ENCODE data around the gene NRG3.

The NRG3 gene

GRCh38 chr10:82284180-82284579 lies 409.2 kb downstream of the NRG3 start:
- no peaks in the 10 kb centered on the region for H3K36me3 ChIP-seq (ENCODE audit: control insufficient read depth in 1 of 2, insufficient read depth in 2 of 2, low read length in 2 of 2)
- no peaks in the 10 kb centered on the region for H3K9me3 ChIP-seq (ENCODE audit: control insufficient read depth in 1 of 2, low read length in 2 of 2)
- no peak overlapping the region for H3K27ac ChIP-seq (ENCODE audit: low read length)
- no peaks in the 10 kb centered on the region for H3K27me3 ChIP-seq (ENCODE audit: low read depth, low read length)
- H3K4me3 ChIP-seq (ENCODE audit: low read depth in 1 of 2, low read length in 2 of 2) = no peak overlapping the region
- no peaks in the 10 kb centered on the region for H3K4me1 ChIP-seq (ENCODE audit: control insufficient read depth in 1 of 2, insufficient read depth in 2 of 2, low read length in 2 of 2)

- Histone ChIP-seq H3K9me3 (ENCODE audit: control insufficient read depth in 1 of 2, low read length in 2 of 2) (no peaks in the 10 kb centered on the region), H3K27ac (ENCODE audit: low read length) (no peak overlapping the region), H3K4me1 (ENCODE audit: control insufficient read depth in 1 of 2, insufficient read depth in 2 of 2, low read length in 2 of 2) (no peaks in the 10 kb centered on the region), H3K27me3 (ENCODE audit: low read depth, low read length) (no peaks in the 10 kb centered on the region), H3K36me3 (ENCODE audit: control insufficient read depth in 1 of 2, insufficient read depth in 2 of 2, low read length in 2 of 2) (no peaks in the 10 kb centered on the region), H3K4me3 (ENCODE audit: low read depth in 1 of 2, low read length in 2 of 2) (no peak overlapping the region)
Observed at GRCh38 chr10:82288461-82288881, 413.5 kb downstream of the NRG3 start.

- no peaks in the 10 kb centered on the region for H3K4me1 ChIP-seq (ENCODE audit: control insufficient read depth in 1 of 2, insufficient read depth in 2 of 2, low read length in 2 of 2)
- no peak overlapping the region for H3K27ac ChIP-seq (ENCODE audit: low read length)
- H3K4me3 ChIP-seq (ENCODE audit: low read depth in 1 of 2, low read length in 2 of 2) = no peak overlapping the region
- no peaks in the 10 kb centered on the region for H3K27me3 ChIP-seq (ENCODE audit: low read depth, low read length)
- no peaks in the 10 kb centered on the region for H3K9me3 ChIP-seq (ENCODE audit: control insufficient read depth in 1 of 2, low read length in 2 of 2)
- no peaks in the 10 kb centered on the region for H3K36me3 ChIP-seq (ENCODE audit: control insufficient read depth in 1 of 2, insufficient read depth in 2 of 2, low read length in 2 of 2)
Observed at GRCh38 chr10:82289945-82290344, 415.0 kb downstream of the NRG3 start.

GRCh38 chr10:82294874-82295378 lies 419.9 kb downstream of the NRG3 start:
- no peaks in the 10 kb centered on the region for H3K9me3 ChIP-seq (ENCODE audit: control insufficient read depth in 1 of 2, low read length in 2 of 2)

GRCh38 chr10:82308641-82309040 lies 433.6 kb downstream of the NRG3 start:
- Histone ChIP-seq H3K4me1 (ENCODE audit: control insufficient read depth in 1 of 2, insufficient read depth in 2 of 2, low read length in 2 of 2) (no peaks in the 10 kb centered on the region), H3K36me3 (ENCODE audit: control insufficient read depth in 1 of 2, insufficient read depth in 2 of 2, low read length in 2 of 2) (no peaks in the 10 kb centered on the region), H3K27me3 (ENCODE audit: low read depth, low read length) (no peaks in the 10 kb centered on the region), H3K4me3 (ENCODE audit: low read depth in 1 of 2, low read length in 2 of 2) (no peak overlapping the region), H3K9me3 (ENCODE audit: control insufficient read depth in 1 of 2, low read length in 2 of 2) (peaks cover 0 to 2% of the 10 kb centered on the region in 2 donors), H3K27ac (ENCODE audit: low read length) (no peak overlapping the region)

More at GRCh38 chr10:82294874-82295378, 419.9 kb downstream of the NRG3 start:
- Histone ChIP-seq H3K4me3 (ENCODE audit: low read depth in 1 of 2, low read length in 2 of 2) (no peak overlapping the region), H3K27ac (ENCODE audit: low read length) (no peak overlapping the region), H3K36me3 (ENCODE audit: control insufficient read depth in 1 of 2, insufficient read depth in 2 of 2, low read length in 2 of 2) (no peaks in the 10 kb centered on the region), H3K27me3 (ENCODE audit: low read depth, low read length) (no peaks in the 10 kb centered on the region), H3K4me1 (ENCODE audit: control insufficient read depth in 1 of 2, insufficient read depth in 2 of 2, low read length in 2 of 2) (no peaks in the 10 kb centered on the region)

GRCh38 chr10:82310839-82311238 lies 435.8 kb downstream of the NRG3 start:
- Histone ChIP-seq H3K9me3 (ENCODE audit: control insufficient read depth in 1 of 2, low read length in 2 of 2) (peaks cover 0 to 2% of the 10 kb centered on the region in 2 donors), H3K36me3 (ENCODE audit: control insufficient read depth in 1 of 2, insufficient read depth in 2 of 2, low read length in 2 of 2) (no peaks in the 10 kb centered on the region), H3K27me3 (ENCODE audit: low read depth, low read length) (no peaks in the 10 kb centered on the region), H3K4me3 (ENCODE audit: low read depth in 1 of 2, low read length in 2 of 2) (no peak overlapping the region), H3K27ac (ENCODE audit: low read length) (no peak overlapping the region), H3K4me1 (ENCODE audit: control insufficient read depth in 1 of 2, insufficient read depth in 2 of 2, low read length in 2 of 2) (no peaks in the 10 kb centered on the region)

GRCh38 chr10:82313401-82313800 lies 438.4 kb downstream of the NRG3 start:
- Histone ChIP-seq H3K9me3 (ENCODE audit: control insufficient read depth in 1 of 2, low read length in 2 of 2) (peaks cover 0 to 2% of the 10 kb centered on the region in 2 donors), H3K4me3 (ENCODE audit: low read depth in 1 of 2, low read length in 2 of 2) (no peak overlapping the region), H3K27me3 (ENCODE audit: low read depth, low read length) (no peaks in the 10 kb centered on the region), H3K27ac (ENCODE audit: low read length) (no peak overlapping the region), H3K36me3 (ENCODE audit: control insufficient read depth in 1 of 2, insufficient read depth in 2 of 2, low read length in 2 of 2) (no peaks in the 10 kb centered on the region), H3K4me1 (ENCODE audit: control insufficient read depth in 1 of 2, insufficient read depth in 2 of 2, low read length in 2 of 2) (no peaks in the 10 kb centered on the region)

GRCh38 chr10:82318534-82318933 lies 443.5 kb downstream of the NRG3 start:
- Histone ChIP-seq H3K9me3 (ENCODE audit: control insufficient read depth in 1 of 2, low read length in 2 of 2) (no peaks in the 10 kb centered on the region), H3K36me3 (ENCODE audit: control insufficient read depth in 1 of 2, insufficient read depth in 2 of 2, low read length in 2 of 2) (no peaks in the 10 kb centered on the region), H3K4me1 (ENCODE audit: control insufficient read depth in 1 of 2, insufficient read depth in 2 of 2, low read length in 2 of 2) (no peaks in the 10 kb centered on the region), H3K27ac (ENCODE audit: low read length) (no peak overlapping the region), H3K27me3 (ENCODE audit: low read depth, low read length) (no peaks in the 10 kb centered on the region), H3K4me3 (ENCODE audit: low read depth in 1 of 2, low read length in 2 of 2) (no peak overlapping the region)

- H3K27ac ChIP-seq (ENCODE audit: low read length) = no peak overlapping the region
- H3K36me3 ChIP-seq (ENCODE audit: control insufficient read depth in 1 of 2, insufficient read depth in 2 of 2, low read length in 2 of 2) = no peaks in the 10 kb centered on the region
- H3K4me1 ChIP-seq (ENCODE audit: control insufficient read depth in 1 of 2, insufficient read depth in 2 of 2, low read length in 2 of 2) = no peaks in the 10 kb centered on the region
- no peak overlapping the region for H3K4me3 ChIP-seq (ENCODE audit: low read depth in 1 of 2, low read length in 2 of 2)
- no peaks in the 10 kb centered on the region for H3K9me3 ChIP-seq (ENCODE audit: control insufficient read depth in 1 of 2, low read length in 2 of 2)
- H3K27me3 ChIP-seq (ENCODE audit: low read depth, low read length) = no peaks in the 10 kb centered on the region
Observed at GRCh38 chr10:82319074-82319473, 444.1 kb downstream of the NRG3 start.

- Histone ChIP-seq H3K9me3 (ENCODE audit: control insufficient read depth in 1 of 2, low read length in 2 of 2) (no peaks in the 10 kb centered on the region), H3K36me3 (ENCODE audit: control insufficient read depth in 1 of 2, insufficient read depth in 2 of 2, low read length in 2 of 2) (no peaks in the 10 kb centered on the region)
Observed at GRCh38 chr10:82319562-82319961, 444.6 kb downstream of the NRG3 start.

GRCh38 chr10:82321724-82322123 lies 446.7 kb downstream of the NRG3 start:
- Histone ChIP-seq H3K4me1 (ENCODE audit: control insufficient read depth in 1 of 2, insufficient read depth in 2 of 2, low read length in 2 of 2) (no peaks in the 10 kb centered on the region), H3K27ac (ENCODE audit: low read length) (no peak overlapping the region), H3K9me3 (ENCODE audit: control insufficient read depth in 1 of 2, low read length in 2 of 2) (no peaks in the 10 kb centered on the region), H3K27me3 (ENCODE audit: low read depth, low read length) (no peaks in the 10 kb centered on the region), H3K36me3 (ENCODE audit: control insufficient read depth in 1 of 2, insufficient read depth in 2 of 2, low read length in 2 of 2) (no peaks in the 10 kb centered on the region), H3K4me3 (ENCODE audit: low read depth in 1 of 2, low read length in 2 of 2) (no peak overlapping the region)

More at GRCh38 chr10:82319562-82319961, 444.6 kb downstream of the NRG3 start:
- Histone ChIP-seq H3K27ac (ENCODE audit: low read length) (no peak overlapping the region), H3K27me3 (ENCODE audit: low read depth, low read length) (no peaks in the 10 kb centered on the region), H3K4me1 (ENCODE audit: control insufficient read depth in 1 of 2, insufficient read depth in 2 of 2, low read length in 2 of 2) (no peaks in the 10 kb centered on the region), H3K4me3 (ENCODE audit: low read depth in 1 of 2, low read length in 2 of 2) (no peak overlapping the region)

- no peak overlapping the region for H3K4me3 ChIP-seq (ENCODE audit: low read depth in 1 of 2, low read length in 2 of 2)
- H3K9me3 ChIP-seq (ENCODE audit: control insufficient read depth in 1 of 2, low read length in 2 of 2) = no peaks in the 10 kb centered on the region
- no peaks in the 10 kb centered on the region for H3K4me1 ChIP-seq (ENCODE audit: control insufficient read depth in 1 of 2, insufficient read depth in 2 of 2, low read length in 2 of 2)
- no peak overlapping the region for H3K27ac ChIP-seq (ENCODE audit: low read length)
- no peaks in the 10 kb centered on the region for H3K36me3 ChIP-seq (ENCODE audit: control insufficient read depth in 1 of 2, insufficient read depth in 2 of 2, low read length in 2 of 2)
- H3K27me3 ChIP-seq (ENCODE audit: low read depth, low read length) = no peaks in the 10 kb centered on the region
Observed at GRCh38 chr10:82331716-82332115, 456.7 kb downstream of the NRG3 start.

All from muscle layer of duodenum (tissue), 2 donors.